Endometrium (tissue), 2 donors: ENCODE data around the gene ATRN.
"Not testable (repeated sequence)": the region's sequence is repeated elsewhere in the genome, so short reads cannot be mapped to it uniquely, and the experiment has no call there.

Experiments
- FAIRE-seq: peaks from 2 replicates; lab custom pipeline; 2012; peaks lifted over from hg19 to GRCh38; lab: Jason Lieb, UNC
- donor health status: control.
- donor health status: control.

Gene ATRN

GRCh38 chr20:3470627-3471396, at the start of gene ATRN:
ATRN (plus strand) TSS chr20:3471018; CDS start chr20:3471108, 90 bp downstream.
- no peak for FAIRE-seq

GRCh38 chr20:3421985-3422384, 48.8 kb upstream of the ATRN start:
- FAIRE-seq: no peak

GRCh38 chr20:3423126-3423525, 47.7 kb upstream of the ATRN start:
- FAIRE-seq: no peak

GRCh38 chr20:3426766-3427165, 44.1 kb upstream of the ATRN start:
- FAIRE-seq: not testable (repeated sequence)

- FAIRE-seq: no peak
Observed at GRCh38 chr20:3430376-3431069, 40.3 kb upstream of the ATRN start.

GRCh38 chr20:3431109-3431508, 39.7 kb upstream of the ATRN start:
- no peak for FAIRE-seq

- no peak for FAIRE-seq
Observed at GRCh38 chr20:3432844-3433243, 38.0 kb upstream of the ATRN start.

GRCh38 chr20:3433744-3434143, 37.1 kb upstream of the ATRN start:
- no peak for FAIRE-seq

GRCh38 chr20:3434232-3434631, 36.6 kb upstream of the ATRN start:
- no peak for FAIRE-seq

GRCh38 chr20:3436864-3437574, 33.8 kb upstream of the ATRN start:
- no peak for FAIRE-seq

- FAIRE-seq: no peak
Observed at GRCh38 chr20:3446779-3447178, 24.0 kb upstream of the ATRN start.

GRCh38 chr20:3447321-3447720, 23.5 kb upstream of the ATRN start:
- no peak for FAIRE-seq

GRCh38 chr20:3449319-3449718, 21.5 kb upstream of the ATRN start:
- FAIRE-seq: no peak

- no peak for FAIRE-seq
Observed at GRCh38 chr20:3452136-3452535, 18.7 kb upstream of the ATRN start.

- FAIRE-seq: no peak
Observed at GRCh38 chr20:3452690-3453089, 18.1 kb upstream of the ATRN start.

GRCh38 chr20:3454831-3455230, 16.0 kb upstream of the ATRN start:
- FAIRE-seq: no peak

- no peak for FAIRE-seq
Observed at GRCh38 chr20:3456648-3457047, 14.2 kb upstream of the ATRN start.

- FAIRE-seq: no peak
Observed at GRCh38 chr20:3459881-3460307, 10.9 kb upstream of the ATRN start.

- FAIRE-seq: no peak
Observed at GRCh38 chr20:3461211-3461771, 9.5 kb upstream of the ATRN start.

- no peak for FAIRE-seq
Observed at GRCh38 chr20:3461911-3462677, 8.7 kb upstream of the ATRN start.

GRCh38 chr20:3464166-3464565, 6.7 kb upstream of the ATRN start:
- no peak for FAIRE-seq

- no peak for FAIRE-seq
Observed at GRCh38 chr20:3465301-3465700, 5.5 kb upstream of the ATRN start.
